SK-N-SH treated with all-trans-retinoic acid at 6 μM for 48 hours (cell line): ENCODE measurements around the gene RAB3A.

Experiments
- CREB5 ChIP-seq: fragments of 250-450 bp; sonication (Bioruptor Pico); IDR thresholded peaks from 2 replicates; pipeline ENCODE4 v1.5.1; 2020; ENCODE audit warnings: low read depth, mild to moderate bottlenecking, moderate library complexity
- GLIS3 ChIP-seq: fragments of 250-450 bp; sonication (Bioruptor Pico); IDR thresholded peaks from 2 replicates; pipeline ENCODE4 v1.5.0; 2020; ENCODE audit warnings: mild to moderate bottlenecking, moderate library complexity

GRCh38 chr19:18251587-18252369, 47.9 kb upstream of the RAB3A start:
- TF ChIP-seq CREB5 (CRISPR knock-in tag) (no peak), GLIS3 (CRISPR knock-in tag) (no peak)
